Loucy (cell line): ENCODE data around the gene TGM4.

Experiments
- H2AFZ ChIP-seq: fragments of 200-600 bp; sonication (generic); 2 replicates; pipeline ENCODE4 v1.6.0; 2016; ENCODE audit warnings: antibody characterized with exemption, mild to moderate bottlenecking, low read length, moderate library complexity
- H3F3A ChIP-seq: fragments of 200-600 bp; 2 replicates; pipeline ENCODE4 v1.6.0; 2016; ENCODE audit warnings: antibody characterized with exemption, low read depth, mild to moderate bottlenecking
- H3K27me3 ChIP-seq: fragments of 200-600 bp; sonication (generic); 2 replicates; pipeline ENCODE4 v1.6.1; 2014; ENCODE audit warnings: low read length, mild to moderate bottlenecking; ENCODE audit not compliant: insufficient read depth, poor library complexity, severe bottlenecking
- H3K36me3 ChIP-seq: fragments of 200-600 bp; sonication (generic); 2 replicates; pipeline ENCODE4 v1.6.1; 2016; ENCODE audit warnings: low read length; ENCODE audit not compliant: insufficient read depth
- H3K4me1 ChIP-seq: fragments of 200-600 bp; sonication (generic); 2 replicates; pipeline ENCODE4 v1.5.1; 2014; ENCODE audit warnings: low read length, mild to moderate bottlenecking; ENCODE audit not compliant: insufficient read depth, poor library complexity, severe bottlenecking
- H3K4me2 ChIP-seq: fragments of 200-600 bp; sonication (generic); 2 replicates; pipeline ENCODE4 v1.6.0; 2014; ENCODE audit warnings: antibody characterized with exemption, low read length, low read depth, mild to moderate bottlenecking; ENCODE audit not compliant: poor library complexity, severe bottlenecking
- H3K4me3 ChIP-seq: fragments of 200-600 bp; sonication (generic); 2 replicates; pipeline ENCODE4 v1.5.1; 2014; ENCODE audit warnings: low read length, mild to moderate bottlenecking, mixed read lengths; ENCODE audit not compliant: poor library complexity, severe bottlenecking
- H3K79me2 ChIP-seq: fragments of 200-600 bp; sonication (generic); 2 replicates; pipeline ENCODE4 v1.6.1; 2014; ENCODE audit warnings: low read length; ENCODE audit not compliant: insufficient read depth
- H3K9ac ChIP-seq: fragments of 200-600 bp; sonication (generic); 2 replicates; pipeline ENCODE4 v1.6.0; 2014; ENCODE audit warnings: mild to moderate bottlenecking, low read depth, low read length, moderate library complexity; ENCODE audit not compliant: poor library complexity, severe bottlenecking
- H3K9me2 ChIP-seq: fragments of 200-600 bp; sonication (generic); replicated peaks from 2 replicates; pipeline ENCODE4 v1.6.1; 2016; ENCODE audit warnings: low read depth, low read length, mixed read lengths
- H3K9me3 ChIP-seq: fragments of 200-600 bp; sonication (generic); 2 replicates; pipeline ENCODE4 v1.6.1; 2014; ENCODE audit warnings: mild to moderate bottlenecking, antibody characterized with exemption, low read length, low read depth; ENCODE audit not compliant: insufficient read depth
- H4K20me1 ChIP-seq: fragments of 200-600 bp; sonication (generic); 2 replicates; pipeline ENCODE4 v1.6.0; 2014; ENCODE audit warnings: antibody characterized with exemption, low read length, mild to moderate bottlenecking; ENCODE audit not compliant: insufficient read depth, poor library complexity, severe bottlenecking
- CTCF ChIP-seq: fragments of 200-600 bp; sonication (generic); conservative IDR thresholded peaks from 2 replicates; pipeline ENCODE4 v1.5.1; 2014; ENCODE audit warnings: mild to moderate bottlenecking, antibody characterized with exemption, low read length
- EZH2phosphoT487 ChIP-seq: fragments of 200-600 bp; IDR thresholded peaks from 2 replicates; pipeline ENCODE4 v1.6.1; 2018; ENCODE audit warnings: antibody characterized with exemption, mild to moderate bottlenecking, moderate library complexity, borderline replicate concordance

TGM4 gene

GRCh38 chr3:44887101-44887500 is 12.7 kb downstream of the TGM4 start:
- H3K27me3 ChIP-seq: no peaks in the 10 kb centered on the region
- H3K9ac ChIP-seq: no peak overlapping the region
- no peaks in the 10 kb centered on the region for H3F3A ChIP-seq
- no peak for TF ChIP-seq EZH2phosphoT487
- TF ChIP-seq CTCF: no peak
- no peaks in the 10 kb centered on the region for H3K79me2 ChIP-seq
- no peaks in the 10 kb centered on the region for H3K9me2 ChIP-seq
- no peaks in the 10 kb centered on the region for H3K9me3 ChIP-seq
- no peaks in the 10 kb centered on the region for H3K4me1 ChIP-seq
- H4K20me1 ChIP-seq: no peaks in the 10 kb centered on the region
- H3K4me2 ChIP-seq: no peak overlapping the region
- no peak overlapping the region for H3K4me3 ChIP-seq
- H2AFZ ChIP-seq: no peak overlapping the region
- no peaks in the 10 kb centered on the region for H3K36me3 ChIP-seq

GRCh38 chr3:44890258-44890657 is 15.8 kb downstream of the TGM4 start:
- TF ChIP-seq CTCF (no peak), EZH2phosphoT487 (no peak)
- Histone ChIP-seq H3K4me3 (no peak overlapping the region), H3F3A (no peaks in the 10 kb centered on the region), H3K36me3 (no peaks in the 10 kb centered on the region), H4K20me1 (no peaks in the 10 kb centered on the region), H3K4me1 (no peaks in the 10 kb centered on the region), H3K9me3 (no peaks in the 10 kb centered on the region), H3K4me2 (no peak overlapping the region), H3K9me2 (no peaks in the 10 kb centered on the region), H3K9ac (no peak overlapping the region), H3K27me3 (no peaks in the 10 kb centered on the region), H2AFZ (no peak overlapping the region), H3K79me2 (no peaks in the 10 kb centered on the region)

- no peak overlapping the region for H3K4me3 ChIP-seq
- no peaks in the 10 kb centered on the region for H3K9me3 ChIP-seq
- TF ChIP-seq EZH2phosphoT487 (no peak), CTCF (no peak)
- no peaks in the 10 kb centered on the region for H4K20me1 ChIP-seq
- no peak overlapping the region for H3K4me2 ChIP-seq
- H3K79me2 ChIP-seq: no peaks in the 10 kb centered on the region
- no peak overlapping the region for H3K9ac ChIP-seq
- H3K27me3 ChIP-seq: no peaks in the 10 kb centered on the region
- no peaks in the 10 kb centered on the region for H3K4me1 ChIP-seq
- H3K9me2 ChIP-seq: no peaks in the 10 kb centered on the region
- no peak overlapping the region for H2AFZ ChIP-seq
- H3F3A ChIP-seq: no peaks in the 10 kb centered on the region
- no peaks in the 10 kb centered on the region for H3K36me3 ChIP-seq
Measured at GRCh38 chr3:44890852-44891251, 16.4 kb downstream of the TGM4 start.
